GM23248 (cell line): ENCODE data around the gene CCDC28A.

Experiments used
- EZH2 ChIP-seq: fragments of 200-600 bp; sonication (generic); IDR thresholded peaks from 2 replicates; pipeline ENCODE4 v1.6.1; 2018; ENCODE audit warnings: antibody characterized with exemption, mild to moderate bottlenecking; ENCODE audit not compliant: insufficient read depth, poor library complexity, severe bottlenecking
- EZH2phosphoT487 ChIP-seq: fragments of 200-600 bp; sonication (generic); IDR thresholded peaks from 2 replicates; pipeline ENCODE4 v1.6.1; 2018; ENCODE audit warnings: antibody characterized with exemption, moderate library complexity, mild to moderate bottlenecking, low read depth; ENCODE audit not compliant: insufficient read depth

GRCh38 chr6:138728662-138729061 is 44.9 kb upstream of the CCDC28A start:
- no peak for TF ChIP-seq EZH2
- no peak for TF ChIP-seq EZH2phosphoT487
